Gastrocnemius medialis (tissue), 4 donors: Measurements from ENCODE around the gene OMP. TPM values are rescaled to one million over a fixed set of nuclear protein-coding genes. Genes with fewer than 3 reads are reported as not detected.

ENCODE experiments used
- ATAC-seq, 2 donors: fragments of 150-250 bp; one replicate each; pipeline ENCODE4 v1.9.1; 2016
- DNase-seq, 2 donors: peaks; one replicate each; pipeline ENCODE4 v3.0.0-alpha.2; 2019
- H3K27ac ChIP-seq, 4 donors: fragments of 200-600 bp; sonication (generic); 1 replicate in 1 of 4; 2 replicates in 3 of 4; pipeline ENCODE4 v1.5.1; 2016 to 2018; ENCODE audit warnings: mild to moderate bottlenecking in 2 of 4, moderate library complexity in 1 of 4
- H3K27me3 ChIP-seq, 3 donors: fragments of 200-600 bp; sonication (generic) in 2 of 3; 1 replicate in 1 of 3; 2 replicates in 2 of 3; pipeline versions ENCODE4 v1.5.1 to v1.6.0; 2016 to 2019; ENCODE audit warnings: mild to moderate bottlenecking in 1 of 3, moderate library complexity in 1 of 3
- H3K36me3 ChIP-seq, 2 donors: fragments of 200-600 bp; sonication (generic) in 1 of 2; one replicate each; pipeline ENCODE4 v1.5.1; 2017 to 2018
- H3K4me1 ChIP-seq, 2 donors: fragments of 200-600 bp; sonication (generic) in 1 of 2; one replicate each; pipeline ENCODE4 v1.5.1; 2016 to 2017; ENCODE audit warnings: mild to moderate bottlenecking in 2 of 2
- H3K4me3 ChIP-seq, 4 donors: fragments of 200-600 bp; sonication (generic) in 3 of 4; 1 replicate in 1 of 4; 2 replicates in 3 of 4; pipeline ENCODE4 v1.5.1; 2016 to 2019; ENCODE audit warnings: mild to moderate bottlenecking in 2 of 4
- H3K9me3 ChIP-seq, 3 donors: fragments of 200-600 bp; sonication (generic) in 2 of 3; 1 replicate in 1 of 3; 2 replicates in 2 of 3; pipeline ENCODE4 v1.5.1; 2016 to 2019
- POLR2A ChIP-seq, 2 donors: fragments of 450-650 bp; IDR thresholded peaks; one replicate each; pipeline ENCODE4 v1.6.1; 2017; ENCODE audit warnings: antibody characterized with exemption in 2 of 2, mild to moderate bottlenecking in 2 of 2, moderate library complexity in 2 of 2
- in situ Hi-C, 4 donors: fragments of 200-750 bp; cut with MboI; loops; one replicate each; pipeline versions ENCODE4 v1.15.0 to v1.8.0; 2017; ENCODE audit warnings: low sequenced_read_pairs in 4 of 4
- intact Hi-C: fragments of 100-400 bp; cut with DNase I; formaldehyde crosslinking; loops from one replicate; pipeline ENCODE4 v1.15.1; 2023; ENCODE audit warnings: low total_unique reads
- total RNA-seq, 4 donors: library from RNA; depleted of rRNA; stranded (reverse); fragments of >200 nt; gene quantifications; one replicate each; pipeline versions ENCODE4 v1.1.0 to v1.2.3, GENCODE V29; 2016
- TF ChIP-seq, protein P1 (sequence below), 5 experiments: fragments of 450-650 bp in 3 of 5; fragments of 200-600 bp in 2 of 5; sonication (generic) in 2 of 5; IDR thresholded peaks in 4 of 5; conservative IDR thresholded peaks in 1 of 5; 1 replicate in 4 of 5; 2 replicates in 1 of 5; pipeline ENCODE4 v1.5.1; 2016 to 2019; ENCODE audit warnings: antibody characterized with exemption in 5 of 5, mild to moderate bottlenecking in 3 of 5, moderate library complexity in 3 of 5

OMP gene
- total RNA-seq, 4 donors from 2014 or later = not detected

DNA sequence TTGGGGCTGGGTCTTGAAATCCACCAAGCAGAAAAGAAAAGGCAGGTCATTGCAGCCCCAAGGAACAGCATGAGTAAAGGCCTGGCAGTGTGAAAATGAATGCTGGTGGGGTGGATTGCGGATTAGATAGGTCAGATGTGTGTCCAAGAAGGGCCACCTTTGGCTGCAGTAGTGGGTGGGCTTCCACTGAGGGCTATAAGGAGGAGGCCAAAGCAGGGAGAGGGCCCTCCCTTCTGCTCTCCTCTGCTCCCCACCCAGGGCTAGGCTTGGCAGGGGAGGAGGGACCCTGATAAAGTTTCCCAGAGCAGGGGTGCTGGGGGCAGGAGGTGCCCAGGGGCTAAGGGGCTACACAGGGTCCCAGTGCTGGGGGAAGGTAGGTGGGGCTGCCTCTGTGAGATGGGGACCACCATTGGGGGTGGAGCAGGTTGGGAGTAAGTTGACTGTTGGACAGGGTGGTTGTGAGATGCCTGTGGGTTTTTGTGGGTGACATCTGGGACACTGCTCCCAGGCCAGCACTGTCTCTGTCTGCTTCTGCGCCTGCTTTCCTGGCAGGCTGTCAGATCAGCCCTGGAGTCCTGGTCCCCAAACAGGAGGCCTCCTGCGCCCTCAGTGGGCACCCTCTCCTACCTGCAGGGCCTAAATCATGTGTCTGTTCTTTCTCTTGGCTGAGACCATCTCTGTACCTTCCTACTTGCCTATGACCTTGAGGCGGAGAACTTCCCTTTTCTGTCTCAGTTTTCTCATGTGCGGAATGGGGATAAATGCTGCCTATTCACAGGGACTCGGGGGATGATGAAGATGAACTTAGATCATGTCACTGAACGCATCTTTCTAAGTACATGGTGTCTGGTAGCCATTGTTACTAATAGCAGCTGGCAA is 33.9 kb upstream of the OMP start:
- intact Hi-C loops = no loop called here
- H3K4me1 ChIP-seq = peaks cover 12 to 29% of the 10 kb centered on the region in 2 donors
- H3K9me3 ChIP-seq = no peaks in the 10 kb centered on the region
- ATAC-seq (no peak), DNase-seq (no peak)
- no peak overlapping the region for H3K27ac ChIP-seq
- H3K36me3 ChIP-seq = no peaks in the 10 kb centered on the region
- in situ Hi-C loops = no loop called here
- no peaks in the 10 kb centered on the region for H3K27me3 ChIP-seq
- TF ChIP-seq, protein P1, sequence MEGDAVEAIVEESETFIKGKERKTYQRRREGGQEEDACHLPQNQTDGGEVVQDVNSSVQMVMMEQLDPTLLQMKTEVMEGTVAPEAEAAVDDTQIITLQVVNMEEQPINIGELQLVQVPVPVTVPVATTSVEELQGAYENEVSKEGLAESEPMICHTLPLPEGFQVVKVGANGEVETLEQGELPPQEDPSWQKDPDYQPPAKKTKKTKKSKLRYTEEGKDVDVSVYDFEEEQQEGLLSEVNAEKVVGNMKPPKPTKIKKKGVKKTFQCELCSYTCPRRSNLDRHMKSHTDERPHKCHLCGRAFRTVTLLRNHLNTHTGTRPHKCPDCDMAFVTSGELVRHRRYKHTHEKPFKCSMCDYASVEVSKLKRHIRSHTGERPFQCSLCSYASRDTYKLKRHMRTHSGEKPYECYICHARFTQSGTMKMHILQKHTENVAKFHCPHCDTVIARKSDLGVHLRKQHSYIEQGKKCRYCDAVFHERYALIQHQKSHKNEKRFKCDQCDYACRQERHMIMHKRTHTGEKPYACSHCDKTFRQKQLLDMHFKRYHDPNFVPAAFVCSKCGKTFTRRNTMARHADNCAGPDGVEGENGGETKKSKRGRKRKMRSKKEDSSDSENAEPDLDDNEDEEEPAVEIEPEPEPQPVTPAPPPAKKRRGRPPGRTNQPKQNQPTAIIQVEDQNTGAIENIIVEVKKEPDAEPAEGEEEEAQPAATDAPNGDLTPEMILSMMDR (IDR thresholded peaks at IDR 0.05 in 4 of 5, conservative IDR thresholded peaks at IDR 0.05 in 1 of 5) = no peak
- TF ChIP-seq POLR2A (IDR thresholded peaks at IDR 0.05) = no peak
- H3K4me3 ChIP-seq = no peak overlapping the region

DNA sequence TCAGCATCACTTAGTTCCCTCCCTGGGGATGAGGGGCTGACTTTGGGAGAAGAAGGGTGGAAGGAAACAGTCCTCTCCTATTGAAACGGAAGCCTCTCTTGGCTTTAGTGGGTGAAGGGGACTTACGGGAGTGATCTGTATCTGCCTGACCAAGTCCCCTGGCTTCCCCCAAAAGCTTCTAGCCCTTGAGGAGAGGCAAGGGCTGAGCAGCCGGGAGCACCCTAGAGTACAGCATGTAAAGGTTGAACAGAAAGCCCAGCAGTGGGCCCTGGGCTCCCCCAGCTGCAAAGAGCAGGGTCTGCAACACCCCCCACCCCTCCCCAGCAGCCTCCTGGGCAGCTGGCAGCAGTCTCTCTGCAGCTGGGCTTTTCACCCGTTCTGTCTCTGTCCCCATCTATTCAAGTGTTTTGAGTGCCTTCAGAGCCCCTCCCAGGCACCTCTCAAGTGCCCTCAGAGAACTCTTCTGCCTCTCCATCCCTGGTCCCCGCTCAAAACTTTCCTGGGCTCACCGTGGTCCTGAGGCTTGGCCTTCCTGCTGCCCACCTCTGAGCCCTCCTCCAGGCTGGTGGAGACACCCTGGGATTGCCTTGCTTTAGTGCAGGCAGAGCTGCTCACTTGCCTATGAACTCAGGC is 33.2 kb upstream of the OMP start:
- Histone ChIP-seq H3K36me3 (no peaks in the 10 kb centered on the region), H3K9me3 (no peaks in the 10 kb centered on the region), H3K4me3 (no peak overlapping the region), H3K27ac (no peak overlapping the region), H3K4me1 (peaks cover 19 to 31% of the 10 kb centered on the region in 2 donors), H3K27me3 (no peaks in the 10 kb centered on the region)
- intact Hi-C loops (no loop called here), in situ Hi-C loops (no loop called here)
- ATAC-seq = no peak
- no peak for TF ChIP-seq POLR2A (IDR thresholded peaks at IDR 0.05)
- TF ChIP-seq, protein P1 (IDR thresholded peaks at IDR 0.05 in 4 of 5, conservative IDR thresholded peaks at IDR 0.05 in 1 of 5) = no peak
- DNase-seq = no peak

DNA sequence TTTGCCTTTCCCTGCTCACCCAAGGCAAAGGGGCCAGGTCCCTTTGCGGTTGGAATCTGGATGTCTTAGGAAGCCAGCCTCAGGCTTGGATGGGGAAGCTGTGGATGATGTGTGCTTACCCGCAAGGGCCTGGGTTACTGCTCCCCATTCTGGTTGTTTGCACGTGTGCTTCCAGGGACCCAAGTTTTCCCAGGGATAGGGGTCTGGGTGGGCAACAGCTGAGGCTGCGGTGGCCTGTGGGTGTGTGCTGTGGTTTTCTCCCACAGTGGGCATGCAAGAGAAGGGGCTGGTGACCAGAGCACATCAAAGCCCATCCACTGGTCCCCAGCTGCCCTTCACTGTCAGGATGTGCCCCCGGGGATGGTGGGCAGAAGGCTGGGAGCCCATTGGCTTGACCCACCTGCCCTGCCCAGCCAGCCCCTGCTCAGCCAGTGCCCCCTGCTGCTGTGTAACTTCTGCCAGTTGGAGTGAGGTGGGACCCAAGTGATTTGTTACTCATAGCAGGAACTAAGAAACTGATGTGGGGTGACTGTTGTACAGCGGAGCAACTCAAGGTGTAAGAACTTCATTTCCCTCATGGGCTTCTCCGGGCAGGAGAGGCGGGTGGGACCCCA is 32.6 kb upstream of the OMP start:
- H3K4me1 ChIP-seq = peaks cover 20 to 31% of the 10 kb centered on the region in 2 donors
- no peak overlapping the region for H3K4me3 ChIP-seq
- no peak for TF ChIP-seq POLR2A (IDR thresholded peaks at IDR 0.05)
- TF ChIP-seq, protein P1 (IDR thresholded peaks at IDR 0.05 in 4 of 5, conservative IDR thresholded peaks at IDR 0.05 in 1 of 5) = no peak
- no peaks in the 10 kb centered on the region for H3K36me3 ChIP-seq
- in situ Hi-C loops = no loop called here
- DNase-seq (no peak), ATAC-seq (no peak)
- intact Hi-C loops = loop anchor here (10.0 kb wide), 1 partner anchor 155 kb away; no protein-coding TSS in a partner anchor
- H3K27me3 ChIP-seq = no peaks in the 10 kb centered on the region
- H3K27ac ChIP-seq = no peak overlapping the region
- H3K9me3 ChIP-seq = no peaks in the 10 kb centered on the region

DNA sequence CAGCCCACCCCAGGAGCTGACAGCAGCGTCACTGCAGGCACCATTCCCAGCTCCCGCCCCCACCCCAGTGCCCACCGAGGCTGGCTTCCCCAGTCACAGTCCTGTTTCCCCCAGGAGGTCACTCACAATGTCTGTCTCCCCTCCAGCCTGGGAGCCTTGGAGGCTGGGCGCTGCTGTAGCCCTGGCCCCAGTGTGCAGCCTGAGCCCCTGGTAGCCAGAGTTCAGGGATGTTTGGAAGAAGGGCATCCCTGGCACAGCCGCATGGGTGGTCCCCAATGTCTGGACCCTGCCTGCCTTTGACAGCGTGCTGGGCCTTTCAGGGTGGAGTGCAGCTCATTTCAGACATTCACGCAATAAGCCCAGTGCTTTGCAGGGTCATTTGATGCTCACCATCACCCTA is 31.6 kb upstream of the OMP start:
- Histone ChIP-seq H3K27ac (no peak overlapping the region), H3K4me3 (no peak overlapping the region), H3K27me3 (no peaks in the 10 kb centered on the region), H3K36me3 (no peaks in the 10 kb centered on the region), H3K4me1 (peaks cover 20 to 29% of the 10 kb centered on the region in 2 donors), H3K9me3 (no peaks in the 10 kb centered on the region)
- TF ChIP-seq, protein P1 (IDR thresholded peaks at IDR 0.05 in 4 of 5, conservative IDR thresholded peaks at IDR 0.05 in 1 of 5) = no peak
- no peak for TF ChIP-seq POLR2A (IDR thresholded peaks at IDR 0.05)
- ATAC-seq (no peak), DNase-seq (no peak)
- intact Hi-C loops = loop anchor here (10.0 kb wide), 1 partner anchor 156 kb away; no protein-coding TSS in a partner anchor
- in situ Hi-C loops = no loop called here
